GM21737 (cell line): ENCODE data around the gene GLT8D2.

Source experiments
- ATAC-seq: cut with Tn5 transposase; IDR thresholded peaks from one replicate; pipeline ENCODE4 v1.9.1; 2021; ENCODE audit warnings: mild to moderate bottlenecking, moderate library complexity; ENCODE audit not compliant: unreplicated experiment

GLT8D2 gene

DNA sequence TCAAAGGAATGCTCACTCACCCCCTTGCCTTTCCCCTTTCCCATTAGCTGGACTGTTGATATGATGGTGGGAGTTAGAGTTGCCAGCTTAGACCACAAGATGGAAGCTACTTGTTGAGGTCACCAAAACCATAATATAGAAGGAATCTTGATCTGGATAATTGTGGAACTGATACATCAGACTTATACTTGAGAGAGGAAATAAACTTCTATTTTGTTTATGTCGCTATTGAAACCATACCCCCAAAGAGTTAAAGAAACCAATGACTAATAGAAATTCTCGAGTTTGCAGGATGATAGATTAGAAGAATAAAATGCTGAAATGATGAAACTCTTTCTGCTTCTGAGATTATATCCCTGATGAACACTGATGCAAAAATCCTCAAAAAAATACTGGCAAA, 46.4 kb downstream of the GLT8D2 start:
- ATAC-seq, result no peak

DNA sequence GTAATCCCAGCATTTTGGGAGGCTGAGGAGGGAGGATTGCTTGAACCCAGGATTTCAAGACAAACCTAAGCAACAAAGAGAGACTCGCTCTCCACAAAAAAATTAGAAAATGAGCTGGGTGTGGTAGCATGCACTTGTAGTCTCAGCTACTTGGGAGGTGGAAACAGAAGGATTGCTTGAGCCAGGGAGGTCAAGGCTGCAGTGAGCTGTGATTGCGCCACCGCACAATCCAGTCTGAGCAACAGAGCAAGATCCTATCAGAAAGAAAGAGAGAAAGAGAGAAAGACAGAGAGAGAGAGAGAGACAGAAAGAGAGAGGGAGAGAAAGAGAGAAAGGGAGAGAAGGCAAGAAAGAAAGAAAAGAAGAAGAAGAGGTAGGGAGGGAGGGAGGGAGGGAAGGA, 47.3 kb downstream of the GLT8D2 start:
- no peak for ATAC-seq

DNA sequence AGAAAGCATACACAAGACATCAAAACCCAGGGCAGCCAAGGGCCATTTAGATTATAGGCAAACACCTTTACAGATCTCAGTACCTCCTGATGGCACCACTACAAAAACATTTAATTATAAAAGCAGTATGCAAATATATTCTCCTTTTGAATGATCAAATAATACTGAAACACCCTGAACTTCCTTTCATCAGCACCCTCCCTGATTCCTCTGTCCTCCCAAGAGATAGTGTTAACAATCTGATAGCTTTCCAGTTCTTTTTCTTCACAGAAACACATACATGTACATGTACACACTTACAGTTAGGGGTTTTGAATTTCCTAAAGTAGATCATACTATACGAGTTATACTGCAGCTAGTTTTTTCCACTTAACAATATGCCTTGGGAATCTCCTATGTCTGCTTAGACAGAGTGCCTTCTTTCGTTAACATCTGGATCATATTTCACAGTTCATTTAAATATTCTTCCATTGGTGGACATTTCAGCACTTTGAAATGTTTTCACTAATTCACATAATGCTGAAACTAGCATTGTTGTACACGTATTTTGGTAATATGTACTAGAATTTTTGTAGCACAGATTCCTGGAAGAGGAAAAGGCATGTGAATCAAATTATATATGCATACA, 49.1 kb downstream of the GLT8D2 start:
- no peak for ATAC-seq

DNA sequence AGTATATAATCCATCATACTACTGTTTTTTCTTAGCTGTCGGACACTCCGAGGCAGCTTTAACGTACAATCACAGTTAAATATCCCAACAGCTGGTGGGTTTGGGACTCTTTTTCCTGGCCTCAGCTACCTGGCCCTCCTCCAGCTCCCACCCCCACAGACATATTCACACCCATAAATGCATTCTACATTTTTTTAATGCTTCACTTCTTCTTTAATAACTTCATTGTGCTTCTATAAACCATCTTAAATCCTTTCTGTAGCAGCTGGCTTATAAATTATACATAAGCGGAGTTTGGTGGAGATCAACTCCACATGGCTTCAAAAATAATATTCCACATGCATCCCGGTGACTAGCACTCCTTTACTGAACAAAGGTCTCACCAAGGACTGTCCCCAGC, 51.0 kb downstream of the GLT8D2 start:
- ATAC-seq, result no peak

DNA sequence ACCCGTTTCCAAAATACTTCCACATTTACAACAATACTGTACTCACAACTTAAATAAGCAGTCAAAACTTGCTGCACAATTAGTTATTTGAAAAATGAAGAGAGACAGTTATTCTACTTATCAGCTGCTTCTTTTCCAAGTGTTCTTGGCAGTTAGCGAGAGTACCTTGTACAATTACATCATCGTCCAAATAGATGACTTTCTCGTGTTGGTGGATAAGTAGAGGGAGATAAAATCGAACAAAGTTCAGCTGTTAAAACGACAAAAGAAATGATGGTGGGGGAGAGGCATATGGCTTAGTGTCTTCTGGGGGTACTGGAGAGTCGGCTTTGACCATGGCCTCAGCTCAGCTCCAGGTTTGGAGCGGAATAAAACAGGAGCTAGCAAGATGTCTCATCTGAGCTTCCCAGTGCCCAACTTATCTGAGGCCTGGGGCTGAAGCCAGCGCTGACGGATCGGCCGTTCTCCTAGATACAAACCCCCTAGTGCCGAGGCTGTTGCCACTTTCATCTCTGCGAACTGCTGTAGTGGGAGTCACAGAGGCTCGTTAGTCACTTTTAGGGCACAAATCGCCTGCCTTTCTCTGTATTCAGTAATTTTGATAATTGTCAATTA, 52.6 kb downstream of the GLT8D2 start:
- no peak for ATAC-seq

DNA sequence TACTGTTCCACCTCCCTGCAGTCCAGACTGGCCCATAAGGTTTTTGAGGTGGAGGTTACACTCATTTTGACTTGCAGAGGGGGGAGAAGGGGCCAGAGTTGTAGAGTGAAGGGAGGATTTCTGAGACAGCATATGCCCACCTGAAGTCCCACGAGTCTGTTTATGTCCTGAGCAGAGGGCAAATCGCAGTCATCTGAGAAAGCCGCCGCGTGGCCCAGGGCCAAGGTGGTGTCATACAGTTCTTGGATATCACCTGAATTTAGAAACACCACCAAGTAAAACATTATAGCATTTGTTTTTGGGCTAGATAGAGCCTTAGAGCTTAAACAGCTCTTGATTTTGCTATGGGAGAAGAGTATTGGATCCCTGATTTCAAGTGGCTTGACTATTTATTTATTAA, 53.4 kb downstream of the GLT8D2 start:
- ATAC-seq, result no peak

DNA sequence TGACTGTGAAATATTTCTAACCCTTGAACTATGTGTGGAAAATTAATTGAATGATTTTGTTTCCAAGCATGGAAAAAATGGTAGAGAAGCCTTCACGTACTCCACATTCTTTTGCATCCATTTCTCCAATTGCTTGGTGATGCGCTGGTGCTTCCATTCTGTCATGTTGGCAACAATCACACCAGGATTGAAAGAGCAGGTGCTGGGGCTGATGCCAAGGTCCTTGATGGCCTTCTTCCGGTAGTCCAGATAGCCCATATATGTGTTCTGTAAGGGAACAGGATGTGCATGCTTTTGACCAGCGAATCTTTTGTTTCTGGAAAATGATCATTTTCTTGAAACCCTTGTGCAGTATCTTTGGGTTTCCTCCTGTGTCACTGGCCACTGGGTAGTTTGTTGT, 55.8 kb downstream of the GLT8D2 start:
- no peak for ATAC-seq

DNA sequence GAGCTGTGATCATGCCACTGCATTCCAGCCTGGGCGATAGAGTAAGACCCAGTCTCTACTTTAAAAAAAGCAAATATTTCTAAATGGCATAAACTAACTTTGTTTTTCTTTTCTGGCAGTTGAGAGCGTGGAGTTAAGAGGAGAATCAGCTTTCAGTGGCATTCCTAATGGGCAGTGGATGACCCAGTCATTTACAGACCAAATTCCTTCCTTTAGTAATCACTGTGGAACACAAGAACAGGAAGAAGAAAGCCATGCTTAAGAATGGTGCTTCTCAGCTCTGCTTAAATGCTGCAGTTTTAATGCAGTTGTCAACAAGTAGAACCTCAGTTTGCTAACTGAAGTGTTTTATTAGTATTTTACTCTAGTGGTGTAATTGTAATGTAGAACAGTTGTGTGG, 63.2 kb downstream of the GLT8D2 start:
- ATAC-seq, result no peak

DNA sequence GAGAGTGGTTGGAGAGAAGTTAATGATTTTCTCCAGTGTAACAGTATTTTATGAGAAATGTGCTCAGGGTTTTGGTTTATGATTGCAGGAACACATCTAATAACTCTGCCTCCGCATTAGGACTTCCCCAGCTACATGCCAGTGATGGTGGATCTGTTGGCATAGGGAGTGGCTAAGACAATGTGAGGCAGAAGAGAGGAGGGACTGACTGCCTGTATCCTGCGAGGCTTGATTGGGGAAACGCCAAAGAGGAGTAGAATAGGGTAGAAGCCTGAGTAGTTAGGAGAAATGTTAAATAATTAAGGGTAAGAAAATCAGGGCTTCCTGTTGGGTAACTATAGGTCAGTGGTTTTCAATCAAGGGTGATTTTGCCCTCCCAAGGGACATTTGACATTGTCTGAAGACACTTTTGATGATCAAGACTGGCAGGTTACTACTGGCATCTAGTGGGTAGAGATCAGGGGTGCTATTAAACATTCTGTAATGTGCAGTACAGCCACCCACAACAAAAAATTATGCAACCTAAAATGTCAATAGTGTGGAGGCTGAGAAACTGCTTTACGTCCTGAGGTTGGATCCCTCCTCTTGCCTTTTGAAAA, 71.5 kb downstream of the GLT8D2 start:
- no peak for ATAC-seq

DNA sequence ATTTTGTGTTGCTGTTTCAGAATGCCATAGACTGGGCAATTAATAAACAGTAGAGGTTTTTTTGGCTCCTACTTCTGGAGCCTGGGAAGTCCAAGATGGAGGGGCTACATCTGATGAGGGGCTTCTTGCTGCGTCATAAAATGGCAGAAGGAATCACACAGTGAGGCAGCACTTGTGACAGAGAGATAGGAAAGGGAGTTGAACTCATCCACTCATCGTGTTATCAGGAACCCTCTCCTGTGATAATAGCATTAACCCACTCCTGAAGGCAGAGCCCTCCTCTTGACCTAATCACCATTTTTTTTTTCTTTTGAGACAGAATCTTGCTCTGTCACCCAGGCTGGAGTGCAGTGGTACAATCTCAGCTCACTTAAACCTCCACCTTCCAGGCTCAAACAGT, 74.6 kb downstream of the GLT8D2 start:
- no peak for ATAC-seq

DNA sequence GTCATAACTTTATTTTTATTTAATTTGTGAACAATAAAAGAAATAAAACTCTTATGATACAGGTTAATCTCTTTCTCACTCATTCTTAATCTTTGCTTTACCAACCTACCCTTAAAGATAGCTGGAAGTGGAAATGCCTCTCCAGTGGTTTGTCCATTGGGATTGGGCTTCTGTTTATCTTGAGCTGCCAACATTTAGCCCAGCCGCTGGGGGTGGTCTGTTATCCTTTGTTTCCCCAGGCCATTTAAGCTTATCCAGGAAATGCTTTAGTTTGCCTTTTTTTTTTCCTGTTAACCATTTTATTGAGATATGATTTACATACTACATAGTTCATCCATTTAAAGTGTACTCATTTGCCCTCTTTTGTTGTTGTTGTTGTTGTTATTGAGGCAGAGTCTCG, 76.1 kb downstream of the GLT8D2 start:
- no peak for ATAC-seq

DNA sequence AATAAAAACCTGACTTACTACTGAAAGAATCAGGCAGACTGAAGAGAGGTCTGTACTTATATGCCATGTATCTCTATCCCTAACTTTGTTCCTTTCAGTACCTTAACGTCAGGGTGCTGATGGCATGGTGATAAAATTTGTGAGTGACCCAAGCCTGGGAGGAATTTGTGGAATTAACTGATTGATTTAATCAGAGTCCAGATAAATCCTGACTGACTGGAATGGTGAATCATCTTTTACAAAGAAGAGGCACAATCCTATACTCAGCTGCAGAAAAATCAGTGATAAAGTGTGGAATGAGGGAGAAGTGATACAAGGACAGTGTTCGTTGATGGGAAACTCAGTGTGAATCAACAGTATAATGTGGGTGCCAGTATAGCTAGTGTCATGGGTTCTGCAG, 80.6 kb downstream of the GLT8D2 start:
- ATAC-seq, result no peak

DNA sequence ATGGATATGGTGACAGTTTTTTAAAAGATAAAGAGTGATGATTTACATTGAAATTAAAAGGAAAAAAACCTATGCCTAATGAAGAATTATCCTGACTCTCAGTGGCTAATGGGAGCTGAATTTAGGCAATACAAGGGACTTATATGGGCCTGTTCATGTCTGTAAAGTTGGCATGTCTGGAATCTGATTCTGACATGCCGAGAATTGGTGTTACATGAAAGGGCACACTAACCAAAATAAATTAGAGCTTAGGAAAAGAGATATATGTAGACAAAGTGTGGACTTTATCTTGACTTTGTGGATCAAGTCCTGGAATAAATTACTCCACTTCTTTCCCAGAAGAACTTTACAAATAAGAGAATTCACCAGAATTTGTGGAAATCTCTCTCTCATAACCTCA, 83.3 kb downstream of the GLT8D2 start:
- ATAC-seq, result no peak

DNA sequence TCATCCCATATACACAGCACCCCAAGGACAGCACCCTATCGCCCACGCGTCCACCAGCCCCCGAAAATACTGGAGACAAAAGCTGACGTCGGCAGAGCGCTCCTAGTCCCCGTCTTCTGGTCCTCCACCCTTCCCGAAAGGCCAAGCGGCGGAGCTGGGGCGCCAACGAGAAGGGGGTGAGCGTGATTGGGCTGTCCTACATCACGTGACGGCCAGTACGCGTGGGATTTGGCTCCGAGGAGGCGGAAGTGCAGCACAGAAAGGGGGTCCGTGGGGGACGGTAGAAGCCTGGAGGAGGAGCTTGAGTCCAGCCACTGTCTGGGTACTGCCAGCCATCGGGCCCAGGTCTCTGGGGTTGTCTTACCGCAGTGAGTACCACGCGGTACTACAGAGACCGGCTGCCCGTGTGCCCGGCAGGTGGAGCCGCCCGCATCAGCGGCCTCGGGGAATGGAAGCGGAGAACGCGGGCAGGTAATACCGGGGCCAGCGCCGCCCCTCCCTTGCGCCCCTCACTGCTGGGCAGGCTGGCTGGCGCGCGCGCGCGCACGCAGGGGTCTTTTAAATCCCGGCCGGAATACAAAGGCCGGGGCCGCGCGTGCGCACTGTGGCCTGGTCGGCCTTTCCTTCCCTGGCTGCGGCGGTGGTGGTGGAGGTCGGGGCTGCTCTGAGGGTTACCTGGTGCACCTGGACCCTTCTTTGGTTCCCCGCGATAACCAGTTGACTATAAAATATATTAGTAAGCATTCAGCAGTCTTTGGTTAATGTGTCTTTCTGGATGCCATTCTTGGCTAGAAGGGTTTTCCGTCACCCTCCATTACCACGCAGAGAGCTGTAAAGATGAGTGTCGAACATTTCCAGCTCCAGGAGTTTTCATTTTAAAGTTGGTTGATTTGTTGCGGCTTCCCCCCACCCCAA, 84.1 kb downstream of the GLT8D2 start, which contains the start of gene TDG:
Gene TDG, plus strand, starts transcription at position 283 of the 915 bp plus-strand sequence. Its CDS starts 166 bp downstream, at position 449.
- ATAC-seq, result peak; percentile 90

DNA sequence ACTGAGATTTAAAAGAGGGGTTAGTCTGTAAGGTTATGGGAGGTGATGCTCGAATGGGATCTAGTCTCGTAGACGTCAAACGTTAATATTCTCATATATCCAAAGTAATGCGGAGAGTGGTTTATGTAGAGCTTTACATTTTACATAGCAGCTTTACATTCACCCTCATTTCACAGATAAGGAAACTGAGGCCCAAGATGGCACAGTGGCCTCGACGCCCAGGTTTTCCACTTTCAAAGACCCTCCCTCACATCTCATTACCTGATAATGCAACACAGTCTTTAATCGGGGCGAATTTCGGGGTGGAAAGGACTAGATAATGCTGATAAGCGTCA, 84.8 kb downstream of the GLT8D2 start:
- ATAC-seq, result no peak

DNA sequence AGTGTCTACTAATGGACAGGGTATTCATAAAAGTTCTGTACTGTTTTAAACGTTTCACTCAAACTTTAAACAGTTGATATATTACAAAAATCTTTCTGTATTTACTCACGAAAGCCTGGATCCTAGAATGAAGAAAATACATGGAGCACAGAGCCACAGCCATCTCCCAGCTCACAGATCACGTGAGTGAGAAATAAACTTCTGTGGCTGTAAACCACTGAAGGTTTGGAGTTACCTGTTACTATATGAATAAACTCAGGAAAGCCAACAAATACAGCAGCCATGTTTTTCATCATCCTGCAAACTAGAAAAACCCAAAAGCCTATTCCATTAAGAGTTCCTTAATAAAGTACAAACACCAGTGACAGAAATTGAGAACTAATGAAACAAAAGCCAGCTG, 85.2 kb downstream of the GLT8D2 start:
- no peak for ATAC-seq

DNA sequence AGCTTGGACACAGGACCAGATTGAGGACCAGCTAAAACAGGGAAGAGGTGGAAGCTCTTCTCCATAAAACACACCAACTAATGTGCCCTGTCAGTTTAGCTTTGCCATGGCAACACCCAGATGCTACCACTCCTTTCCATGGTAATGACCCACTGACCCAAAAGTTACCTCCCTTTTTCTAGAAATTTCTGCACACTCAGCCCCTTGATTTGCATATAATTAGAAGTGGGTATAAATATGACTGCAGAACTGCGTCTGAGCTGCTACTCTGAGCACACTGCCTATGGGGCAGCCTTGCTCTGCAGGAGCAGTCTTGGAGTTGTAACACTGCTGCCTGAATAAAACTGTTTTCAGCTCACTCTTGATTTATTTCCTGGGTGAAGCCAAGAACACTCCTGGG, 87.5 kb downstream of the GLT8D2 start:
- no peak for ATAC-seq

DNA sequence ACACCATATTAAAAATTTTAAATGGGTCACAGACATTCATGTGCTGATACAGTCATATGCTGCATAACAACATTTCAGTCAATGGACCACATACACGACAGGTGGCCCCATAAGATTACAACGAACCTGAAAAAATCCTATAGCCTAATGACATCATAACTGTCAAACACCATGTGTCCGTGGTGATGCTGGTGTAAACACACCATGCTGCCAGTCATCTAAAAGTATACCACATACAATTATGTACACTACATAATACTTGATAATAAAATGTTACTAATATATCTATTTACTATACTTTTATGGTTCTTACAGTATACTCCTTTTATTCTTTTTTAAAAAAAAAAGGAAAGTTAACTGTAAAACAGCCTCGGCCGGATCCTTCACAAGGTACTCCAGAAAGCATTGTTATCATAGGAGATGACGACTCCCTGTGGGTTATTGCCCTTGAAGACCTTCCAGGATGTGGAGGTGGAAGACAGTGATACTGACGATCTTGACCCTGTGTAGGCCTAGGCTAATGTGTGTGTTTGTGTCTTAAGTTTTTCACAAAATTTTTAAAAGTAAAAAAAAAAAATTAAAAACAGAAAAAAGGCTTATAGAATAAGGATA, 89.3 kb downstream of the GLT8D2 start:
- no peak for ATAC-seq

DNA sequence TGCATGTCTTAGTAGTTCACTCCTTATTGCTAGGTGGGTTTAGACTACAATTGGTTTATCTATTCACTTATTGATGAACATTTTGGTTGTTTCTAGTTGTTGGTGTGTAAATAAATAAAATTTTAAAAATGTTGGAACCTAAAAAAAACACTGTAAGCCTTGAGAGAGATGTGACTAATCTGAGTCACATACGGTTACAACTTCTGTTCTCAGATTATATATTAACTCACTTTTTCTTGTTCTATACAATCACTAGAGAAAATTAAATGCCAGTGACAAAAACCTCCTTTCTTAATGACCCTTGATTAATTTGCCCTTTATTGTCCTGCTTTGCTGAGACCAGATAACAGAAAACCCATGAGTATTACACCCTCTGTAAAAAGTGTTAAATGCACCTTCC, 91.4 kb downstream of the GLT8D2 start:
- no peak for ATAC-seq

DNA sequence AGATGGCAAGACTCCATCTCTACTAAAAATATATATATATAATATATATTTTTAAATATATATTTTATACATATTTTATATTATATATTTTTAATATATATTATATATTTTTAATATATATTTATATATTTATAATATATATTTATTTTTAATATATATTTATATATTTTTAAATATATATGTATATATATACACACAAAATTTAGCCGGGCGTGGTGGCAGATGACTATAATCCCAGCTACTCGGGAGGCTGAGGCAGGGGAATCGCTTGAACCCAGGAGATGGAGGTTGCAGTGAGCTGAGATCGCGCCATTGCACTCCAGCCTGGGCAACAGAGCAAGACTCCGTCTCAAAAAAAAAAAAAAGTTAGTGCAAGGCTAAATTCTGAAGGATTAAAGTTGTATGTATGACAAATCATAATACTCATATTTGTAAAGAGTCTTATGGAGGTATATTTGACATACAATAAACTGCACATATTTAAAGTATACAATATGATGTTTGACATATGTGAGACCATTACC, 92.1 kb downstream of the GLT8D2 start:
- no peak for ATAC-seq

DNA sequence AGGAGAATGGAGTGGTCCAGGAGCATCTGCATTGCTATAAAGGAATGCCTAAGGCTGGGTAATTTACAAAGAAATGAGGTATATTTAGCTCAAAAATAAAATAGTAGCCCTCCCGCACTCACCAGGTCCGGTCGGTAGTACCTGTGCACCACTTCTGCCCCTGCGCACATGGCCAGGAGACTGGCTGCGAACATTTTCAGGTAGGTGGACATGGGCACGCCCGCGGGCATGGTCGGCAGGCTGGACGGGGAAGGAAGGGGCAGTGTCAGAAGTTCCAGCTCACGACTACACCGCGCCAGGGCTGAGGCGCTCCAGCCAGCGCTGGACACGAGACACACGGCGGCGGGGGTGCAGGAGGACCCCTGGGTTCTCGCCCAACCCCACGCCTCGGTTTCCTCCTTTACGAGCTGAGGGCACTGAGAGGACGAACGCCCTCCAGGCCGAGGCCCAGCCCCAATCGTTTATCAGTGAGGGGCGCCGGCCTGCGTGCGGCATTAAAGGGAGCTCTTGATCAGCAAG, 93.4 kb downstream of the GLT8D2 start:
- ATAC-seq, result peak; percentile 34
